GM12878 (cell line): ENCODE data around the gene ASPHD1. TPM values are rescaled to one million over a fixed set of nuclear protein-coding genes. Genes with fewer than 3 reads are reported as not detected.

Experiments used
- ATAC-seq: fragments of 200-7000 bp; cut with Tn5 transposase; 3 replicates; pipeline ENCODE4 v1.9.1; 2020; ENCODE audit warnings: mild to moderate bottlenecking, moderate library complexity
- BruUV-seq: library from RNA; stranded (reverse); fragments of 400-500 nt; replicated peaks from 2 replicates; lab custom pipeline; 2021; lab: Mats Ljungman, UMichigan
- CTCF ChIA-PET: fragments of 300-600 bp; sonication (Branson Sonifier 250); formaldehyde crosslinking; extraction: SDS; loops from one replicate; lab custom pipeline; 2021; ENCODE audit warnings: inconsistent platforms; lab: Yijun Ruan, JAX
- POLR2A ChIA-PET: fragments of 350-600 bp; formaldehyde crosslinking; extraction: SDS; loops from one replicate; lab custom pipeline; 2021; ENCODE audit warnings: inconsistent platforms; lab: Charles Lee
- RAD21 ChIA-PET: fragments of 300-600 bp; sonication (Branson Sonifier 250); formaldehyde crosslinking; loops from one replicate; lab custom pipeline; 2023; ENCODE audit warnings: antibody characterized with exemption; ENCODE audit not compliant: unreplicated experiment; lab: Charles Lee
- SMC1A ChIA-PET: fragments of 300-600 bp; sonication (Branson Sonifier 250); formaldehyde crosslinking; loops from one replicate; lab custom pipeline; 2023; ENCODE audit not compliant: unreplicated experiment, uncharacterized antibody; lab: Charles Lee
- DNase-seq: peaks from one replicate; pipeline ENCODE4 v3.0.0-alpha.2; 2011; ENCODE audit warnings: low read depth, low spot score
- FAIRE-seq: peaks from 3 replicates; lab custom pipeline; 2011; peaks lifted over from hg19 to GRCh38; lab: Jason Lieb, UNC
- H2AFZ ChIP-seq: 2 replicates; pipeline ENCODE4 v1.6.0; 2011; ENCODE audit warnings: low read depth, low read length, control low read depth; ENCODE audit not compliant: control insufficient read depth
- H3K27ac ChIP-seq: 2 replicates; pipeline ENCODE4 v1.5.1; 2011; ENCODE audit warnings: control low read depth; ENCODE audit not compliant: control insufficient read depth, insufficient read depth
- H3K27me3 ChIP-seq, 2 experiments: replicated peaks in 1 of 2; 2 replicates each; pipeline versions ENCODE4 v1.6.0 to v1.6.1; 2011; ENCODE audit warnings: low read length in 1 of 2; ENCODE audit not compliant: control insufficient read depth in 2 of 2, insufficient read depth in 2 of 2
- H3K36me3 ChIP-seq, 2 experiments: 2 replicates each; pipeline ENCODE4 v1.5.1; 2011; ENCODE audit warnings: low read length in 1 of 2; ENCODE audit not compliant: control insufficient read depth in 2 of 2, insufficient read depth in 2 of 2
- H3K4me1 ChIP-seq: 2 replicates; pipeline ENCODE4 v1.6.1; 2011; ENCODE audit warnings: mild to moderate bottlenecking, low read length, moderate library complexity, mixed read lengths; ENCODE audit not compliant: control insufficient read depth, insufficient read depth
- H3K4me2 ChIP-seq: 2 replicates; pipeline ENCODE4 v1.6.0; 2011; ENCODE audit warnings: control low read depth; ENCODE audit not compliant: control insufficient read depth, insufficient read depth
- H3K4me3 ChIP-seq: fragments of 200-600 bp; sonication (generic); 2 replicates; pipeline ENCODE4 v1.5.1; 2016
- H3K79me2 ChIP-seq: 2 replicates; pipeline ENCODE4 v1.6.0; 2011; ENCODE audit warnings: low read length; ENCODE audit not compliant: control insufficient read depth, insufficient read depth
- H3K9ac ChIP-seq: 2 replicates; pipeline ENCODE4 v1.8.0; 2011; ENCODE audit warnings: low read length, control low read depth, mixed read lengths; ENCODE audit not compliant: control insufficient read depth, insufficient read depth
- H3K9me3 ChIP-seq: replicated peaks from 3 replicates; pipeline ENCODE4 v1.5.1; 2011; ENCODE audit warnings: mild to moderate bottlenecking, low read length; ENCODE audit not compliant: control insufficient read depth, insufficient read depth
- H4K20me1 ChIP-seq: 2 replicates; pipeline ENCODE4 v1.6.0; 2011; ENCODE audit not compliant: control insufficient read depth, insufficient read depth
- GABPA ChIP-seq: IDR thresholded peaks from 2 replicates; pipeline ENCODE4 v1.6.1; 2014; ENCODE audit warnings: antibody characterized with exemption, low read depth, mild to moderate bottlenecking, inconsistent platforms
- IRF4 ChIP-seq: IDR thresholded peaks from 2 replicates; pipeline ENCODE4 v1.6.1; 2011; ENCODE audit warnings: low read depth, low read length
- JUNB ChIP-seq: IDR thresholded peaks from 2 replicates; pipeline ENCODE4 v1.6.1; 2016; ENCODE audit warnings: antibody characterized with exemption, mild to moderate bottlenecking
- KLF5 ChIP-seq: fragments of 450-650 bp; IDR thresholded peaks from 2 replicates; pipeline ENCODE4 v1.6.1; 2014; ENCODE audit warnings: mild to moderate bottlenecking; ENCODE audit not compliant: partially characterized antibody
- NFXL1 ChIP-seq: fragments of 450-650 bp; IDR thresholded peaks from 2 replicates; pipeline ENCODE4 v1.6.1; 2017; ENCODE audit warnings: antibody characterized with exemption, mild to moderate bottlenecking, borderline replicate concordance
- SREBF1 ChIP-seq: IDR thresholded peaks from 2 replicates; pipeline ENCODE4 v1.6.1; 2012; ENCODE audit warnings: mild to moderate bottlenecking, low read length
- WGBS: methylation state at CpG from one replicate; pipeline ENCODE4 v1.1.6; 2016; ENCODE audit warnings: low lambda C conversion rate; ENCODE audit not compliant: insufficient replicate concordance, insufficient coverage; ENCODE audit errors: missing lambda C conversion rate; 5-methylcytosine and 5-hydroxymethylcytosine counted together
- in situ Hi-C: fragments of 300-500 bp; cut with MboI; formaldehyde crosslinking; loops from 9 replicates; pipeline ENCODE4 v1.14.3; 2018; ENCODE audit warnings: mixed read lengths
- intact Hi-C: fragments of 100-400 bp; cut with micrococcal nuclease; formaldehyde crosslinking; loops from one replicate; pipeline ENCODE4 v1.14.2; 2022; ENCODE audit not compliant: unreplicated experiment
- polyA plus RNA-seq, 11 experiments: library from polyadenylated mRNA; depleted of rRNA in 4 of 11; unstranded in 6 of 11; stranded (reverse) in 5 of 11; fragments of >200 nt; fragmentation: Nextera tagmentation in 4 of 11; fragmentation: Illumina TruSeq in 1 of 11; extraction: Ambion mirVana in 4 of 11; extraction: Trizol in 1 of 11; gene quantifications; 1 replicate in 1 of 11; 2 replicates in 10 of 11; pipeline versions ENCODE4 v1.2.1 to v1.2.3, GENCODE V29; 2011 to 2016; ENCODE audit warnings: inconsistent platforms in 2 of 11, missing spikeins in 2 of 11, low read depth in 1 of 11
- total RNA-seq, 4 experiments: library from RNA; depleted of rRNA in 3 of 4; stranded (reverse); fragments of >200 nt in 3 of 4; fragmentation: Illumina TruSeq in 1 of 4; extraction: Trizol in 1 of 4; gene quantifications; 2 replicates each; pipeline versions ENCODE4 v1.2.1 to v1.2.3, GENCODE V29; 2013 to 2021
- TF ChIP-seq, protein P1 (sequence below): IDR thresholded peaks from 2 replicates; pipeline ENCODE4 v1.6.1; 2011; ENCODE audit warnings: low read depth, low read length, improper control_type of control experiment, borderline replicate concordance
- TF ChIP-seq, protein P2 (sequence below): fragments of 450-650 bp; IDR thresholded peaks from 2 replicates; pipeline ENCODE4 v1.6.1; 2017; ENCODE audit warnings: borderline replicate concordance
- TF ChIP-seq, protein P3 (sequence below): fragments of 450-650 bp; IDR thresholded peaks from 2 replicates; pipeline ENCODE4 v1.6.1; 2017; ENCODE audit warnings: mild to moderate bottlenecking, moderate library complexity
- TF ChIP-seq, protein P4 (sequence below): IDR thresholded peaks from 2 replicates; pipeline ENCODE4 v1.6.1; 2012; ENCODE audit warnings: low read length, inconsistent platforms

The ASPHD1 gene
- total and polyA plus RNA-seq, 10 of the 15 experiments (the other 5 are each of a cell fraction or from before 2014, with no cell fraction given), result not detected

DNA sequence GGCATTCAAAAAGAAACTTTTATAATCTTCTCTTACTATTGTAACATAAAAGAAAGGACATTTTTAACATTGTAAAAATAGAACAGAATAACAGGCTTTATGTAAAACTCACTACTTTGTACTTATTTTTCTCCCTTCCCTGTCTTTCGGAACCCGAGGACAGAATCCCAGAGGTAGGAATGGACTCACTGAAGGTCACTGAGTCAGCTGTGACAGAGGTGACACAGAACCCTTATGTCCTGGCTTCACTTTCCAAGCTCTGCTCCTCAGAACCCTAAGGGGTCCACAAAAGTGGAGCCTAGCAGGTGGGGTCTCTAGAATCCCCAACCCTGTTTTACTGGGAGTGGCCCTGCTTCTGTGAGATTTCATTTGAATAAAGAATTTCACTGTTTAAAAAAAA lies 22.0 kb downstream of the ASPHD1 start:
- H3K27me3 ChIP-seq, result no peaks in the 10 kb centered on the region
- H3K36me3 ChIP-seq, result peaks cover 0 to 9% of the 10 kb centered on the region in 2 experiments; a peak in 3 of 4 replicates
- no peak overlapping the region for H3K4me2 ChIP-seq
- WGBS, result 92% methylated on average over 2 of the region's 2 CpGs
- peaks cover 11% of the 10 kb centered on the region for H3K4me1 ChIP-seq
- CTCF ChIA-PET, result no interaction called here
- no peak for TF ChIP-seq GABPA
- TF ChIP-seq, protein P1, sequence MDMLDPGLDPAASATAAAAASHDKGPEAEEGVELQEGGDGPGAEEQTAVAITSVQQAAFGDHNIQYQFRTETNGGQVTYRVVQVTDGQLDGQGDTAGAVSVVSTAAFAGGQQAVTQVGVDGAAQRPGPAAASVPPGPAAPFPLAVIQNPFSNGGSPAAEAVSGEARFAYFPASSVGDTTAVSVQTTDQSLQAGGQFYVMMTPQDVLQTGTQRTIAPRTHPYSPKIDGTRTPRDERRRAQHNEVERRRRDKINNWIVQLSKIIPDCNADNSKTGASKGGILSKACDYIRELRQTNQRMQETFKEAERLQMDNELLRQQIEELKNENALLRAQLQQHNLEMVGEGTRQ, result no peak
- no peak for TF ChIP-seq IRF4
- TF ChIP-seq NFXL1, result no peak
- TF ChIP-seq, protein P2, sequence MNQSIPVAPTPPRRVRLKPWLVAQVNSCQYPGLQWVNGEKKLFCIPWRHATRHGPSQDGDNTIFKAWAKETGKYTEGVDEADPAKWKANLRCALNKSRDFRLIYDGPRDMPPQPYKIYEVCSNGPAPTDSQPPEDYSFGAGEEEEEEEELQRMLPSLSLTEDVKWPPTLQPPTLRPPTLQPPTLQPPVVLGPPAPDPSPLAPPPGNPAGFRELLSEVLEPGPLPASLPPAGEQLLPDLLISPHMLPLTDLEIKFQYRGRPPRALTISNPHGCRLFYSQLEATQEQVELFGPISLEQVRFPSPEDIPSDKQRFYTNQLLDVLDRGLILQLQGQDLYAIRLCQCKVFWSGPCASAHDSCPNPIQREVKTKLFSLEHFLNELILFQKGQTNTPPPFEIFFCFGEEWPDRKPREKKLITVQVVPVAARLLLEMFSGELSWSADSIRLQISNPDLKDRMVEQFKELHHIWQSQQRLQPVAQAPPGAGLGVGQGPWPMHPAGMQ, result no peak
- TF ChIP-seq SREBF1, result no peak
- TF ChIP-seq KLF5, result no peak
- TF ChIP-seq JUNB, result no peak
- TF ChIP-seq, protein P3, sequence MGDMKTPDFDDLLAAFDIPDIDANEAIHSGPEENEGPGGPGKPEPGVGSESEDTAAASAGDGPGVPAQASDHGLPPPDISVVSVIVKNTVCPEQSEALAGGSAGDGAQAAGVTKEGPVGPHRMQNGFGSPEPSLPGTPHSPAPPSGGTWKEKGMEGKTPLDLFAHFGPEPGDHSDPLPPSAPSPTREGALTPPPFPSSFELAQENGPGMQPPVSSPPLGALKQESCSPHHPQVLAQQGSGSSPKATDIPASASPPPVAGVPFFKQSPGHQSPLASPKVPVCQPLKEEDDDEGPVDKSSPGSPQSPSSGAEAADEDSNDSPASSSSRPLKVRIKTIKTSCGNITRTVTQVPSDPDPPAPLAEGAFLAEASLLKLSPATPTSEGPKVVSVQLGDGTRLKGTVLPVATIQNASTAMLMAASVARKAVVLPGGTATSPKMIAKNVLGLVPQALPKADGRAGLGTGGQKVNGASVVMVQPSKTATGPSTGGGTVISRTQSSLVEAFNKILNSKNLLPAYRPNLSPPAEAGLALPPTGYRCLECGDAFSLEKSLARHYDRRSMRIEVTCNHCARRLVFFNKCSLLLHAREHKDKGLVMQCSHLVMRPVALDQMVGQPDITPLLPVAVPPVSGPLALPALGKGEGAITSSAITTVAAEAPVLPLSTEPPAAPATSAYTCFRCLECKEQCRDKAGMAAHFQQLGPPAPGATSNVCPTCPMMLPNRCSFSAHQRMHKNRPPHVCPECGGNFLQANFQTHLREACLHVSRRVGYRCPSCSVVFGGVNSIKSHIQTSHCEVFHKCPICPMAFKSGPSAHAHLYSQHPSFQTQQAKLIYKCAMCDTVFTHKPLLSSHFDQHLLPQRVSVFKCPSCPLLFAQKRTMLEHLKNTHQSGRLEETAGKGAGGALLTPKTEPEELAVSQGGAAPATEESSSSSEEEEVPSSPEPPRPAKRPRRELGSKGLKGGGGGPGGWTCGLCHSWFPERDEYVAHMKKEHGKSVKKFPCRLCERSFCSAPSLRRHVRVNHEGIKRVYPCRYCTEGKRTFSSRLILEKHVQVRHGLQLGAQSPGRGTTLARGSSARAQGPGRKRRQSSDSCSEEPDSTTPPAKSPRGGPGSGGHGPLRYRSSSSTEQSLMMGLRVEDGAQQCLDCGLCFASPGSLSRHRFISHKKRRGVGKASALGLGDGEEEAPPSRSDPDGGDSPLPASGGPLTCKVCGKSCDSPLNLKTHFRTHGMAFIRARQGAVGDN, result no peak
- TF ChIP-seq, protein P4, sequence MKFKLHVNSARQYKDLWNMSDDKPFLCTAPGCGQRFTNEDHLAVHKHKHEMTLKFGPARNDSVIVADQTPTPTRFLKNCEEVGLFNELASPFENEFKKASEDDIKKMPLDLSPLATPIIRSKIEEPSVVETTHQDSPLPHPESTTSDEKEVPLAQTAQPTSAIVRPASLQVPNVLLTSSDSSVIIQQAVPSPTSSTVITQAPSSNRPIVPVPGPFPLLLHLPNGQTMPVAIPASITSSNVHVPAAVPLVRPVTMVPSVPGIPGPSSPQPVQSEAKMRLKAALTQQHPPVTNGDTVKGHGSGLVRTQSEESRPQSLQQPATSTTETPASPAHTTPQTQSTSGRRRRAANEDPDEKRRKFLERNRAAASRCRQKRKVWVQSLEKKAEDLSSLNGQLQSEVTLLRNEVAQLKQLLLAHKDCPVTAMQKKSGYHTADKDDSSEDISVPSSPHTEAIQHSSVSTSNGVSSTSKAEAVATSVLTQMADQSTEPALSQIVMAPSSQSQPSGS, result no peak
- H3K9me3 ChIP-seq, result no peaks in the 10 kb centered on the region
- POLR2A ChIA-PET, result interaction anchor here (0.6 to 0.8 kb wide), 2 partner anchors 14 to 162 kb away, joined by 3 read pairs; no protein-coding TSS in a partner anchor
- no TSS peak for BruUV-seq
- SMC1A ChIA-PET, result no interaction called here
- intact Hi-C loops, result loop anchor here (10.0 kb wide), 1 partner anchor 58 kb away; the partner anchor contains the start of gene CDIPT
- DNase-seq (no peak), ATAC-seq (no peak), FAIRE-seq (no peak)
- H3K79me2 ChIP-seq, result peaks cover 13% of the 10 kb centered on the region
- in situ Hi-C loops, result no loop called here
- RAD21 ChIA-PET, result no interaction called here
- no peak overlapping the region for H3K4me3 ChIP-seq
- H4K20me1 ChIP-seq, result no peaks in the 10 kb centered on the region
- no peak overlapping the region for H3K27ac ChIP-seq
- no peak overlapping the region for H2AFZ ChIP-seq
- no peak overlapping the region for H3K9ac ChIP-seq
